ENCODE results near the gene IFT122.

IFT122 gene

GRCh38 chr3:129536374-129536667 lies 96.3 kb downstream of the IFT122 start:
- TF ChIP-seq EZH2 (IDR thresholded peaks at IDR 0.05; ENCODE audit: borderline replicate concordance, low read length) (no peak), CTCF (IDR thresholded peaks at IDR 0.05; ENCODE audit: low read length) (no peak)

GRCh38 chr3:129536804-129537203 lies 96.8 kb downstream of the IFT122 start:
- Histone ChIP-seq H3F3A (ENCODE audit: insufficient read depth, low read length) (no peaks in the 10 kb centered on the region), H3K9me3 (ENCODE audit: low read length) (no peaks in the 10 kb centered on the region), H2AFZ (ENCODE audit: low read length) (no peak overlapping the region), H4K20me1 (ENCODE audit: insufficient read depth, low read length) (no peaks in the 10 kb centered on the region), H3K9me2 (ENCODE audit: low read depth, low read length) (no peaks in the 10 kb centered on the region), H3K4me1 (ENCODE audit: insufficient read depth, low read length, severe bottlenecking) (no peaks in the 10 kb centered on the region), H3K4me2 (ENCODE audit: low read length) (no peak overlapping the region), H3K4me3 (ENCODE audit: low read depth, low read length, poor library complexity, severe bottlenecking) (no peak overlapping the region), H3K27me3 (ENCODE audit: insufficient read depth, low read length) (0 out of 2 replicates have a peak, but pooled peaks cover 12% of the 10 kb centered on the region), H3K79me2 (ENCODE audit: insufficient read depth, low read length) (no peaks in the 10 kb centered on the region), H3K27ac (ENCODE audit: low read depth, low read length, poor library complexity, severe bottlenecking) (no peak overlapping the region), H3K9ac (ENCODE audit: low read length) (no peak overlapping the region), H3K36me3 (ENCODE audit: insufficient read depth, low read length) (no peaks in the 10 kb centered on the region)
- TF ChIP-seq CTCF (IDR thresholded peaks at IDR 0.05; ENCODE audit: low read length) (no peak), EZH2 (IDR thresholded peaks at IDR 0.05; ENCODE audit: borderline replicate concordance, low read length) (no peak)

More at GRCh38 chr3:129536374-129536667, 96.3 kb downstream of the IFT122 start:
- H2AFZ ChIP-seq (ENCODE audit: low read length), result no peak overlapping the region
- H4K20me1 ChIP-seq (ENCODE audit: insufficient read depth, low read length), result no peaks in the 10 kb centered on the region
- no peaks in the 10 kb centered on the region for H3K9me3 ChIP-seq (ENCODE audit: low read length)
- no peak overlapping the region for H3K4me2 ChIP-seq (ENCODE audit: low read length)
- H3K27ac ChIP-seq (ENCODE audit: low read depth, low read length, poor library complexity, severe bottlenecking), result no peak overlapping the region
- H3K36me3 ChIP-seq (ENCODE audit: insufficient read depth, low read length), result no peaks in the 10 kb centered on the region
- no peak overlapping the region for H3K4me3 ChIP-seq (ENCODE audit: low read depth, low read length, poor library complexity, severe bottlenecking)
- no peak overlapping the region for H3K9ac ChIP-seq (ENCODE audit: low read length)
- no peaks in the 10 kb centered on the region for H3F3A ChIP-seq (ENCODE audit: insufficient read depth, low read length)
- H3K27me3 ChIP-seq (ENCODE audit: insufficient read depth, low read length), result 0 out of 2 replicates have a peak, but pooled peaks cover 12% of the 10 kb centered on the region
- H3K79me2 ChIP-seq (ENCODE audit: insufficient read depth, low read length), result no peaks in the 10 kb centered on the region
- no peaks in the 10 kb centered on the region for H3K4me1 ChIP-seq (ENCODE audit: insufficient read depth, low read length, severe bottlenecking)
- no peaks in the 10 kb centered on the region for H3K9me2 ChIP-seq (ENCODE audit: low read depth, low read length)

- no peaks in the 10 kb centered on the region for H3K9me3 ChIP-seq (ENCODE audit: low read length)
- H3K9ac ChIP-seq (ENCODE audit: low read length), result no peak overlapping the region
- TF ChIP-seq EZH2 (IDR thresholded peaks at IDR 0.05; ENCODE audit: borderline replicate concordance, low read length) (no peak), CTCF (IDR thresholded peaks at IDR 0.05; ENCODE audit: low read length) (no peak)
- H3K36me3 ChIP-seq (ENCODE audit: insufficient read depth, low read length), result no peaks in the 10 kb centered on the region
- no peaks in the 10 kb centered on the region for H3K4me1 ChIP-seq (ENCODE audit: insufficient read depth, low read length, severe bottlenecking)
- H3K79me2 ChIP-seq (ENCODE audit: insufficient read depth, low read length), result no peaks in the 10 kb centered on the region
- H3K27me3 ChIP-seq (ENCODE audit: insufficient read depth, low read length), result 0 out of 2 replicates have a peak, but pooled peaks cover 4% of the 10 kb centered on the region
- H3F3A ChIP-seq (ENCODE audit: insufficient read depth, low read length), result no peaks in the 10 kb centered on the region
- no peaks in the 10 kb centered on the region for H4K20me1 ChIP-seq (ENCODE audit: insufficient read depth, low read length)
- H3K4me3 ChIP-seq (ENCODE audit: low read depth, low read length, poor library complexity, severe bottlenecking), result no peak overlapping the region
- H2AFZ ChIP-seq (ENCODE audit: low read length), result no peak overlapping the region
- H3K4me2 ChIP-seq (ENCODE audit: low read length), result no peak overlapping the region
- H3K9me2 ChIP-seq (ENCODE audit: low read depth, low read length), result no peaks in the 10 kb centered on the region
- H3K27ac ChIP-seq (ENCODE audit: low read depth, low read length, poor library complexity, severe bottlenecking), result no peak overlapping the region
Observed at GRCh38 chr3:129539206-129539605, 99.2 kb downstream of the IFT122 start.
